HCT116 (cell line): ENCODE data around the gene TNNI2. TPM values are rescaled to one million over a fixed set of nuclear protein-coding genes. Genes with fewer than 3 reads are reported as not detected.

ENCODE experiments used
- ATAC-seq: fragments of 200-7000 bp; cut with Tn5 transposase; 2 replicates; pipeline ENCODE4 v1.9.1; 2020; ENCODE audit warnings: mild to moderate bottlenecking, moderate library complexity
- BruUV-seq: library from RNA; stranded (reverse); fragments of 400-500 nt; replicated peaks from 2 replicates; lab custom pipeline; 2021; lab: Mats Ljungman, UMichigan
- CTCF ChIA-PET: fragments of 300-600 bp; sonication (Branson Sonifier 250); formaldehyde crosslinking; loops from one replicate; lab custom pipeline; 2021; ENCODE audit warnings: antibody characterized with exemption; lab: Charles Lee
- POLR2A ChIA-PET: fragments of 300-600, 350-600 bp; sonication (Branson Sonifier 250); formaldehyde crosslinking; loops from one replicate; lab custom pipeline; 2021; ENCODE audit warnings: antibody characterized with exemption; lab: Charles Lee
- RAD21 ChIA-PET, 2 experiments: fragments of 300-600 bp; sonication (Branson Sonifier 250); formaldehyde crosslinking; loops; one replicate each; lab custom pipeline; 2023; ENCODE audit warnings: low total read pairs in 2 of 2; ENCODE audit not compliant: uncharacterized antibody in 2 of 2, unreplicated experiment in 2 of 2, low non-redundant PET in 1 of 2; lab: Charles Lee
- DNase-seq: peaks from one replicate; pipeline ENCODE4 v3.0.0-alpha.2; 2010; ENCODE audit warnings: low read depth, low spot score
- H2AFZ ChIP-seq: fragments of 200-600 bp; shearing (Covaris generic), sonication (generic); 2 replicates; pipeline ENCODE4 v1.6.1; 2017; ENCODE audit warnings: low read depth, mixed run types, mixed read lengths, antibody characterized with exemption, low read length; ENCODE audit not compliant: poor library complexity, severe bottlenecking
- H3K27ac ChIP-seq: 2 replicates; pipeline ENCODE4 v1.5.1; 2012; ENCODE audit warnings: low read depth, low read length
- H3K27me3 ChIP-seq: fragments of 200-600 bp; sonication (generic); 2 replicates; pipeline ENCODE4 v1.6.1; 2016; ENCODE audit warnings: mixed run types, low read length, mixed read lengths; ENCODE audit not compliant: insufficient read depth
- H3K36me3 ChIP-seq, 2 experiments: fragments of 200-500 bp in 1 of 2; fragments of 200-600 bp in 1 of 2; sonication (Bioruptor generic) in 1 of 2; sonication (generic) in 1 of 2; 2 replicates each; pipeline versions ENCODE4 v1.5.1 to v1.6.1; 2014 to 2016; ENCODE audit warnings: low read length in 2 of 2, inconsistent platforms in 1 of 2, mixed read lengths in 1 of 2, mixed run types in 1 of 2; ENCODE audit not compliant: insufficient read depth in 2 of 2, control insufficient read depth in 1 of 2
- H3K4me1 ChIP-seq, 2 experiments: fragments of 200-600 bp in 1 of 2; sonication (generic) in 1 of 2; 2 replicates each; pipeline versions ENCODE4 v1.5.1 to v1.6.1; 2012 to 2017; ENCODE audit warnings: low read length in 2 of 2, inconsistent platforms in 1 of 2, mild to moderate bottlenecking in 1 of 2, mixed read lengths in 1 of 2, mixed run types in 1 of 2, moderate library complexity in 1 of 2; ENCODE audit not compliant: insufficient read depth in 2 of 2, control insufficient read depth in 1 of 2
- H3K4me2 ChIP-seq: fragments of 200-600 bp; sonication (generic); 2 replicates; pipeline ENCODE4 v1.6.1; 2017; ENCODE audit warnings: mixed run types, low read length, mixed read lengths
- H3K4me3 ChIP-seq, 2 experiments: fragments of 200-600 bp in 1 of 2; sonication (generic) in 1 of 2; replicated peaks in 1 of 2; 2 replicates each; pipeline ENCODE4 v1.5.1; 2011 to 2016; ENCODE audit warnings: low read length in 2 of 2, control low read depth in 1 of 2, low read depth in 1 of 2, mild to moderate bottlenecking in 1 of 2, mixed read lengths in 1 of 2, mixed run types in 1 of 2
- H3K79me2 ChIP-seq: fragments of 200-600 bp; sonication (generic); 2 replicates; pipeline ENCODE4 v1.6.1; 2017; ENCODE audit warnings: mild to moderate bottlenecking, mixed run types, low read length, moderate library complexity, mixed read lengths; ENCODE audit not compliant: insufficient read depth
- H3K9ac ChIP-seq: fragments of 200-600 bp; sonication (generic); 2 replicates; pipeline ENCODE4 v1.6.1; 2016; ENCODE audit warnings: low read length, mixed read lengths
- H3K9me2 ChIP-seq: fragments of 200-600 bp; sonication (generic), shearing (Covaris generic); 2 replicates; pipeline ENCODE4 v1.6.1; 2017; ENCODE audit warnings: mixed run types, mild to moderate bottlenecking, moderate library complexity; ENCODE audit not compliant: insufficient read depth
- H3K9me3 ChIP-seq, 2 experiments: fragments of 200-500 bp in 1 of 2; fragments of 200-600 bp in 1 of 2; sonication (Bioruptor generic) in 1 of 2; sonication (generic) in 1 of 2; 2 replicates each; pipeline ENCODE4 v1.6.1; 2014 to 2017; ENCODE audit warnings: low read length in 2 of 2, mixed read lengths in 2 of 2, inconsistent platforms in 1 of 2, low read depth in 1 of 2, mild to moderate bottlenecking in 1 of 2, mixed run types in 1 of 2, moderate library complexity in 1 of 2; ENCODE audit not compliant: control insufficient read depth in 1 of 2, insufficient read depth in 1 of 2
- H4K20me1 ChIP-seq: fragments of 200-600 bp; sonication (generic), shearing (Covaris generic); 2 replicates; pipeline ENCODE4 v1.6.1; 2017; ENCODE audit warnings: mixed run types, mild to moderate bottlenecking, moderate library complexity; ENCODE audit not compliant: insufficient read depth
- ATF3 ChIP-seq: IDR thresholded peaks from 2 replicates; pipeline ENCODE4 v1.6.1; 2012
- CBX3 ChIP-seq: IDR thresholded peaks from 2 replicates; pipeline ENCODE4 v1.6.1; 2012; ENCODE audit warnings: low read depth
- CEBPB ChIP-seq: IDR thresholded peaks from 2 replicates; pipeline ENCODE4 v1.6.1; 2012; ENCODE audit warnings: low read depth
- CTCF ChIP-seq, 3 experiments: fragments of 200-600 bp in 1 of 3; sonication (generic) in 1 of 3; IDR thresholded peaks in 2 of 3; conservative IDR thresholded peaks in 1 of 3; 2 replicates each; pipeline ENCODE4 v1.5.1; 2012 to 2017; ENCODE audit warnings: low read depth in 2 of 3, low read length in 2 of 3, antibody characterized with exemption in 1 of 3, borderline replicate concordance in 1 of 3, control low read depth in 1 of 3, mild to moderate bottlenecking in 1 of 3, mixed read lengths in 1 of 3, mixed run types in 1 of 3, moderate library complexity in 1 of 3; ENCODE audit not compliant: insufficient read depth in 1 of 3
- EGR1 ChIP-seq: IDR thresholded peaks from 2 replicates; pipeline ENCODE4 v1.6.1; 2012; ENCODE audit warnings: low read depth
- ELF1 ChIP-seq: IDR thresholded peaks from 2 replicates; pipeline ENCODE4 v1.6.1; 2012; ENCODE audit warnings: low read depth, borderline replicate concordance
- EZH2 ChIP-seq: fragments of 200-600 bp; sonication (generic); IDR thresholded peaks from 2 replicates; pipeline ENCODE4 v1.6.1; 2017; ENCODE audit warnings: antibody characterized with exemption, mixed run types
- EZH2phosphoT487 ChIP-seq: fragments of 200-600 bp; IDR thresholded peaks from 2 replicates; pipeline ENCODE4 v1.6.1; 2018; ENCODE audit warnings: antibody characterized with exemption, borderline replicate concordance
- JUND ChIP-seq: IDR thresholded peaks from 2 replicates; pipeline ENCODE4 v1.6.1; 2012
- MAX ChIP-seq: IDR thresholded peaks from 2 replicates; pipeline ENCODE4 v1.6.1; 2012
- POLR2A ChIP-seq: IDR thresholded peaks from 2 replicates; pipeline ENCODE4 v1.7.0; 2011; ENCODE audit warnings: borderline replicate concordance; ENCODE audit not compliant: insufficient read depth, insufficient read length; ENCODE audit errors: extremely low read depth
- REST ChIP-seq: IDR thresholded peaks from 2 replicates; pipeline ENCODE4 v1.6.1; 2012; ENCODE audit warnings: low read depth
- SIN3A ChIP-seq: IDR thresholded peaks from 2 replicates; pipeline ENCODE4 v1.6.1; 2012; ENCODE audit warnings: low read depth
- SP1 ChIP-seq: IDR thresholded peaks from 2 replicates; pipeline ENCODE4 v1.6.1; 2012; ENCODE audit warnings: low read depth
- TCF7L2 ChIP-seq: IDR thresholded peaks from 2 replicates; pipeline ENCODE4 v1.7.0; 2011; ENCODE audit warnings: borderline replicate concordance, inconsistent platforms; ENCODE audit not compliant: insufficient read depth, insufficient read length; ENCODE audit errors: extremely low read depth
- YY1 ChIP-seq: IDR thresholded peaks from 2 replicates; pipeline ENCODE4 v1.6.1; 2011; ENCODE audit warnings: low read length, low read depth, moderate library complexity, mild to moderate bottlenecking; ENCODE audit not compliant: insufficient replicate concordance; ENCODE audit errors: extremely low read depth
- ZBTB33 ChIP-seq: IDR thresholded peaks from 2 replicates; pipeline ENCODE4 v1.6.1; 2011; ENCODE audit warnings: mild to moderate bottlenecking, low read length, moderate library complexity; ENCODE audit not compliant: insufficient replicate concordance; ENCODE audit errors: extremely low read depth
- ZNF274 ChIP-seq: fragments of 200-500 bp; sonication (Bioruptor generic); IDR thresholded peaks from 2 replicates; pipeline ENCODE4 v1.6.1; 2014; ENCODE audit warnings: mild to moderate bottlenecking, low read depth, low read length, inconsistent platforms
- intact Hi-C: fragments of 100-400 bp; cut with micrococcal nuclease; formaldehyde crosslinking; loops from 2 replicates; pipeline ENCODE4 v1.10.0; 2022
- total RNA-seq: library from RNA; stranded (reverse); gene quantifications from one replicate; pipeline ENCODE4 v1.2.1, GENCODE V29; 2021; ENCODE audit not compliant: unreplicated experiment

TNNI2 gene
- total RNA-seq, 1 experiment from 2014 or later, result not detected

GRCh38 chr11:1855886-1856265, 17.1 kb downstream of the TNNI2 start:
- BruUV-seq, result no TSS peak

More at GRCh38 chr11:1855886-1856265, 17.1 kb downstream of the TNNI2 start:
- H3K27me3 ChIP-seq, result no peaks in the 10 kb centered on the region
- TF ChIP-seq CBX3 (no peak), ZBTB33 (no peak), EZH2 (no peak), MAX (no peak), CTCF (IDR thresholded peaks at IDR 0.05 in 2 of 3, conservative IDR thresholded peaks at IDR 0.05 in 1 of 3; ENCODE audit: borderline replicate concordance in 1 of 3, insufficient read depth in 1 of 3, low read depth in 2 of 3, low read length in 2 of 3) (no peak), CEBPB (no peak), ZNF274 (no peak), SP1 (no peak), JUND (no peak), POLR2A (no peak), TCF7L2 (no peak), ATF3 (no peak), EGR1 (no peak), ELF1 (no peak), EZH2phosphoT487 (no peak), SIN3A (no peak), YY1 (no peak), REST (no peak)
- H3K9me2 ChIP-seq, result no peaks in the 10 kb centered on the region
- no peaks in the 10 kb centered on the region for H3K36me3 ChIP-seq
- ChIA-PET POLR2A (no interaction called here), RAD21 (no interaction called here), CTCF (interaction anchor here (2.0 kb wide), 1 partner anchor 23 kb away, joined by 5 read pairs; no protein-coding TSS in a partner anchor)
- no peaks in the 10 kb centered on the region for H3K9me3 ChIP-seq
- H3K4me2 ChIP-seq, result no peak overlapping the region
- H3K27ac ChIP-seq, result no peak overlapping the region
- no peak overlapping the region for H2AFZ ChIP-seq
- intact Hi-C loops, result no loop called here
- no peak for ATAC-seq
- no peak overlapping the region for H3K4me3 ChIP-seq
- no peaks in the 10 kb centered on the region for H3K79me2 ChIP-seq
- no peak for DNase-seq
- H3K9ac ChIP-seq, result no peak overlapping the region
- H3K4me1 ChIP-seq, result no peaks in the 10 kb centered on the region
- no peaks in the 10 kb centered on the region for H4K20me1 ChIP-seq
